ENCODE measurements around the gene GRB14. TPM values are rescaled to one million over a fixed set of nuclear protein-coding genes. Genes with fewer than 3 reads are reported as not detected.

GRB14 gene
- total RNA-seq, result 10 to 100 TPM in 1 of 4 donors, 1 to 10 TPM in 3; 2.1 to 14.9 (median 3.4) TPM

DNA sequence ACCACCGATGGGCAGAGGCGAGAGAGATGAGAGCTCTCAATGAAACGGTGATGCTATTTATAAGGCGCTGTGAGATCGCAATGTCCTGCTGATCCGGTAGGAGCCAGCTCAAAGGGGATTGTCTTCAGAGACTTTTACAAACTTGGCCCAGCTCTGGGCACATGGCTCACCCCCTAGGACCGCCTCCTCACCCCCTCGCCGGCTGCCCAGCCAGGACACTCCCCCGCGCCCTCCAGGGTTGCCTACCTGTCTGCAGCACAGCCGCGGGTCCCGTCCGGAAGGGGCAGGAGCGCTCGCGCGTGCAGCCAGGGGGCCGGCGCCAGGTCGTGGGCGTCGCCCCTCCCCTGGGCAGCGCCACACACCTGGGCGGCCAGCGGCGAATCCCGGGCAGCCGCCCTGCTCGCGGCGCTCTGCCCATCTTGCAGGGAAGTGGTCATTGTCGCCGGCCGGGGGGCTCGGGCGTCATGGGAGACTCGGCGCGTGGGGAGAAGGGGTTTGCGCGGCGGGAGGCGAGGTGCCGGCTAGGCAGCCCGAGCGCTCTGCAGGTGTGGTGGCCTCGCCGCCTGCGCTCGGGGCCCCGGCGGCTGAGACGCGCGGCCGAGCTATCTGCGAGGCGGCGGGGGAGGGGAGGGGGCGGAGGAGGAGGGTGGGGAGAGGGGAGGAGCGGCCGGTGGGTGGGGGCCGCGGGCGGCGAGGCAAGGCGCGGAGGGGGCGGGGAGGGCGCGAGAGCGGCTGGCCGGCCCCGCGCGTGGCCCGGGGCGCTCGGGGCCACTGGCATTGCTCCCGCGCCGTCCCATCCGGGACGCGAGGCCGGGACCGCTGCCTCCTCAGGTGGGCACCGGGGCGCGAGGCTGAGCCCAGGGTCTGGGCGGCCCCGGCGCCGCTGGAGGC lies at the start of gene GRB14:
Gene GRB14, minus strand, starts transcription at position 610 of the 891 bp plus-strand sequence. Its CDS starts 173 bp downstream, at position 437.
- in situ Hi-C loops (cut with MboI; ENCODE audit: low sequenced_read_pairs in 4 of 4), result no loop called here
- TF ChIP-seq POLR2A (IDR thresholded peaks at IDR 0.05), result no peak
- TF ChIP-seq, protein P1, sequence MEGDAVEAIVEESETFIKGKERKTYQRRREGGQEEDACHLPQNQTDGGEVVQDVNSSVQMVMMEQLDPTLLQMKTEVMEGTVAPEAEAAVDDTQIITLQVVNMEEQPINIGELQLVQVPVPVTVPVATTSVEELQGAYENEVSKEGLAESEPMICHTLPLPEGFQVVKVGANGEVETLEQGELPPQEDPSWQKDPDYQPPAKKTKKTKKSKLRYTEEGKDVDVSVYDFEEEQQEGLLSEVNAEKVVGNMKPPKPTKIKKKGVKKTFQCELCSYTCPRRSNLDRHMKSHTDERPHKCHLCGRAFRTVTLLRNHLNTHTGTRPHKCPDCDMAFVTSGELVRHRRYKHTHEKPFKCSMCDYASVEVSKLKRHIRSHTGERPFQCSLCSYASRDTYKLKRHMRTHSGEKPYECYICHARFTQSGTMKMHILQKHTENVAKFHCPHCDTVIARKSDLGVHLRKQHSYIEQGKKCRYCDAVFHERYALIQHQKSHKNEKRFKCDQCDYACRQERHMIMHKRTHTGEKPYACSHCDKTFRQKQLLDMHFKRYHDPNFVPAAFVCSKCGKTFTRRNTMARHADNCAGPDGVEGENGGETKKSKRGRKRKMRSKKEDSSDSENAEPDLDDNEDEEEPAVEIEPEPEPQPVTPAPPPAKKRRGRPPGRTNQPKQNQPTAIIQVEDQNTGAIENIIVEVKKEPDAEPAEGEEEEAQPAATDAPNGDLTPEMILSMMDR (IDR thresholded peaks at IDR 0.05 in 4 of 5, conservative IDR thresholded peaks at IDR 0.05 in 1 of 5), result no peak
- Histone ChIP-seq H3K27me3 (no peaks in the 10 kb centered on the region), H3K36me3 (no peaks in the 10 kb centered on the region), H3K4me3 (peak within 1 kb of the TSS; percentile 44 to 81 (median 64)), H3K9me3 (no peaks in the 10 kb centered on the region), H3K27ac (peak within 1 kb of the TSS in 3 of 4 donors; percentile 26 to 84 (median 61)), H3K4me1 (peaks cover 0 to 6% of the 10 kb centered on the region in 2 donors)
- intact Hi-C loops (cut with DNase I; ENCODE audit: low total_unique reads), result no loop called here
- ATAC-seq (peak; percentile 89 to 90), DNase-seq (peak; percentile 28 to 34)

DNA sequence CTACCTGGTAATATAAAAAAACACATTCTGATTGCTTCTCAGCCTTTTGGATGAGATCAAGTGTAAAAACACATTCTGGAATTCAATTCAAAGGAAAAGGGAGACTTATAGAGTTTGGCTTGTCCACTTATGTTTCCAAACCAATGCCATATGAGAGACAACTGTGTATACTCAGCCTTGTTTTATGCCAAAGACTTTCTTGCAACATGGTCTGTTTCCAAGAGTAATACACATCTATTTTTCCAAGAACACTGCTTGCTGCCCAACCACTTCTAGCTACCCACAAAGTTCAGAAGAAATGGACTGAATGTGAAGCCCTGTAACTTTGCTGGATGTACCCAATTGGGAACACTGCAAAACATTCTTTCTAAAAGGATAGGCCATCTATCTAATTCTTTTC lies 48.0 kb upstream of the GRB14 start:
- H3K27ac ChIP-seq, result no peak overlapping the region
- no peaks in the 10 kb centered on the region for H3K27me3 ChIP-seq
- intact Hi-C loops (cut with DNase I; ENCODE audit: low total_unique reads), result no loop called here
- H3K36me3 ChIP-seq, result no peaks in the 10 kb centered on the region
- H3K4me1 ChIP-seq, result no peaks in the 10 kb centered on the region
- no peak for DNase-seq
- ATAC-seq, result no peak
- H3K4me3 ChIP-seq, result no peak overlapping the region
- TF ChIP-seq, protein P1 (IDR thresholded peaks at IDR 0.05 in 4 of 5, conservative IDR thresholded peaks at IDR 0.05 in 1 of 5), result no peak
- TF ChIP-seq POLR2A (IDR thresholded peaks at IDR 0.05), result no peak
- H3K9me3 ChIP-seq, result no peaks in the 10 kb centered on the region
- in situ Hi-C loops (cut with MboI; ENCODE audit: low sequenced_read_pairs in 4 of 4), result no loop called here

DNA sequence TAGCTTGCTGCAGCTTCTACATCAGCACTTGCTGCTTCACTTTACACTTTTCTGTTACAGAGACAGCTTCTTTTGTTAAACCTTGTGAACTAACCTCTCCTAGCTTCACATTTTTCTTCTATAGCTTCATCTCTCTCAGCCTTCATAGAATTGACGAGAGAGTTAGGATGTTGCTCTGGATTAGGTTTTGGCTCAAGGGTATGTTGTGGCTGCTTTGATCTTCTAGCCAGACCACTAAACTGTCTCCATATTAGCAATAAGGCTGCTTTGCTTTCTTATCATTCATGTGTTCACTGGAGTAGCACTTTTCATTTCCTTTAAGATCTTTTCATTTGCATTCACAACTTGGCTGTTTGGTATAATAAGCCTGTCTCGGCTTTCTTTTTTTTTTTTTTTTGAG lies 46.3 kb upstream of the GRB14 start:
- no peak for ATAC-seq
- H3K4me3 ChIP-seq, result no peak overlapping the region
- no peaks in the 10 kb centered on the region for H3K4me1 ChIP-seq
- H3K9me3 ChIP-seq, result no peaks in the 10 kb centered on the region
- intact Hi-C loops (cut with DNase I; ENCODE audit: low total_unique reads), result no loop called here
- H3K36me3 ChIP-seq, result no peaks in the 10 kb centered on the region
- H3K27ac ChIP-seq, result no peak overlapping the region
- H3K27me3 ChIP-seq, result no peaks in the 10 kb centered on the region
- TF ChIP-seq, protein P1 (IDR thresholded peaks at IDR 0.05 in 4 of 5, conservative IDR thresholded peaks at IDR 0.05 in 1 of 5), result no peak
- TF ChIP-seq POLR2A (IDR thresholded peaks at IDR 0.05), result no peak
- in situ Hi-C loops (cut with MboI; ENCODE audit: low sequenced_read_pairs in 4 of 4), result no loop called here
- no peak for DNase-seq

DNA sequence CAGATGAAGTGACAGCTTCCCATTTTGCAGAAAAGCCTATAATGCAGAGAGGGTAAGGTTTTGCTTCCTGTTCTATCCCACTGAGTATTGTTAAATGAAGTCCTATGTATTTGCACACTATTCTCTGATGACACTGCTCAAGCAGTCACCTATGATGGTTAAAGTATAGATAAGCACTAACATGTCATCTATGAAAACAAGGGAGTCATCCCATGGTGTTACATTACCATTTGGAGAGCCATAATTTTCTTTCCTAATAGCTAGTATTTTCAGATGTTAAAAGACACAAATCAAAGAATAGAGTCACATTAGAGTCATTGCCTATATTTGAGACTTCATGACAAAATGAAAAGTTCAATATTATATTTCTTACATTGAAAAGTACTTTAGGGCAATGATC lies 42.8 kb upstream of the GRB14 start:
- in situ Hi-C loops (cut with MboI; ENCODE audit: low sequenced_read_pairs in 4 of 4), result no loop called here
- no peak overlapping the region for H3K4me3 ChIP-seq
- no peak overlapping the region for H3K27ac ChIP-seq
- ATAC-seq (no peak), DNase-seq (no peak)
- no peaks in the 10 kb centered on the region for H3K36me3 ChIP-seq
- H3K4me1 ChIP-seq, result peaks cover 5 to 10% of the 10 kb centered on the region in 2 donors
- intact Hi-C loops (cut with DNase I; ENCODE audit: low total_unique reads), result no loop called here
- H3K9me3 ChIP-seq, result no peaks in the 10 kb centered on the region
- TF ChIP-seq, protein P1 (IDR thresholded peaks at IDR 0.05 in 4 of 5, conservative IDR thresholded peaks at IDR 0.05 in 1 of 5), result no peak
- TF ChIP-seq POLR2A (IDR thresholded peaks at IDR 0.05), result no peak
- H3K27me3 ChIP-seq, result no peaks in the 10 kb centered on the region
